H1 (cell line): ENCODE measurements around the gene MEI1. TPM values are rescaled to one million over a fixed set of nuclear protein-coding genes. Genes with fewer than 3 reads are reported as not detected.

Source experiments
- CTCF ChIA-PET: fragments of 300-600 bp; sonication (Branson Sonifier 250); formaldehyde crosslinking; loops from one replicate; lab custom pipeline; 2021; ENCODE audit not compliant: partially characterized antibody; lab: Charles Lee
- POLR2A ChIA-PET: fragments of 300-600 bp; sonication (Branson Sonifier 250); formaldehyde crosslinking; loops from one replicate; lab custom pipeline; 2021; ENCODE audit warnings: inconsistent platforms; ENCODE audit not compliant: partially characterized antibody; lab: Charles Lee
- DNase-seq, 2 experiments: peaks; one replicate each; pipeline versions ENCODE4 v3.0.0 to v3.0.0-alpha.2; 2010 to 2022; ENCODE audit warnings: low spot score in 2 of 2, low read depth in 1 of 2, mixed read lengths in 1 of 2
- FAIRE-seq: peaks from 2 replicates; lab custom pipeline; 2011; peaks lifted over from hg19 to GRCh38; lab: Jason Lieb, UNC
- H2AFZ ChIP-seq: 2 replicates; pipeline ENCODE4 v1.8.1; 2012; ENCODE audit warnings: low read length, inconsistent platforms
- H2AK5ac ChIP-seq: 2 replicates; pipeline ENCODE4 v1.6.1; 2013; ENCODE audit warnings: low read depth, low read length
- H2BK120ac ChIP-seq: replicated peaks from 2 replicates; pipeline ENCODE3; 2013; ENCODE audit warnings: low read depth, low read length, inconsistent platforms
- H2BK12ac ChIP-seq: 2 replicates; pipeline ENCODE4 v1.6.1; 2013; ENCODE audit warnings: low read depth, low read length
- H2BK15ac ChIP-seq: 2 replicates; pipeline ENCODE4 v1.6.1; 2013; ENCODE audit warnings: low read length
- H2BK20ac ChIP-seq: 2 replicates; pipeline ENCODE4 v1.6.1; 2013; ENCODE audit warnings: low read length
- H2BK5ac ChIP-seq: 2 replicates; pipeline ENCODE4 v1.6.1; 2013; ENCODE audit warnings: low read depth, low read length
- H3K14ac ChIP-seq: 2 replicates; pipeline ENCODE4 v1.6.1; 2013; ENCODE audit warnings: inconsistent platforms; ENCODE audit not compliant: insufficient read length
- H3K18ac ChIP-seq: 2 replicates; pipeline ENCODE4 v1.6.1; 2013; ENCODE audit warnings: low read length; ENCODE audit errors: extremely low read depth
- H3K23ac ChIP-seq: 2 replicates; pipeline ENCODE4 v1.6.1; 2013; ENCODE audit warnings: inconsistent platforms; ENCODE audit not compliant: insufficient read length
- H3K23me2 ChIP-seq: 2 replicates; pipeline ENCODE4 v1.6.1; 2013; ENCODE audit warnings: low read depth, low read length
- H3K27ac ChIP-seq: 2 replicates; pipeline ENCODE4 v1.6.1; 2011; ENCODE audit warnings: low read depth, low read length, inconsistent platforms
- H3K27me3 ChIP-seq, 4 experiments: replicated peaks in 1 of 4; 1 replicate in 1 of 4; 2 replicates in 3 of 4; pipeline versions ENCODE4 v1.6.1 to v1.8.1; 2011 to 2013; ENCODE audit warnings: low read length in 3 of 4, mild to moderate bottlenecking in 3 of 4, inconsistent platforms in 2 of 4, mixed read lengths in 2 of 4, moderate library complexity in 1 of 4; ENCODE audit not compliant: control insufficient read depth in 3 of 4, insufficient read depth in 3 of 4; ENCODE audit errors: extremely low read depth in 1 of 4
- H3K36me3 ChIP-seq, 4 experiments: 2 replicates each; pipeline versions ENCODE4 v1.6.1 to v1.8.1; 2011 to 2013; ENCODE audit warnings: mild to moderate bottlenecking in 4 of 4, low read length in 3 of 4, moderate library complexity in 2 of 4, control low read depth in 1 of 4, inconsistent platforms in 1 of 4; ENCODE audit not compliant: insufficient read depth in 4 of 4, control insufficient read depth in 2 of 4
- H3K4ac ChIP-seq: replicated peaks from 2 replicates; pipeline ENCODE3; 2013; ENCODE audit warnings: low read length, low read depth, mixed read lengths, inconsistent platforms; ENCODE audit not compliant: insufficient read length
- H3K4me1 ChIP-seq, 4 experiments: replicated peaks in 1 of 4; 1 replicate in 1 of 4; 2 replicates in 3 of 4; pipeline versions ENCODE4 v1.6.1 to v1.8.1; 2011 to 2013; ENCODE audit warnings: low read length in 3 of 4, inconsistent platforms in 2 of 4, mixed read lengths in 1 of 4; ENCODE audit not compliant: insufficient read depth in 4 of 4, control insufficient read depth in 3 of 4
- H3K4me2 ChIP-seq, 2 experiments: 2 replicates each; pipeline versions ENCODE4 v1.6.1 to v1.8.1; 2011 to 2013; ENCODE audit warnings: low read depth in 2 of 2, low read length in 2 of 2, control low read depth in 1 of 2, inconsistent platforms in 1 of 2, mild to moderate bottlenecking in 1 of 2; ENCODE audit not compliant: insufficient read depth in 1 of 2
- H3K4me3 ChIP-seq, 4 experiments: fragments of 200-600, 300-600 bp in 1 of 4; sonication (generic), shearing (Covaris generic), sonication (Bioruptor Twin) in 1 of 4; 2 replicates each; pipeline versions ENCODE4 v1.5.1 to v1.8.1; 2011 to 2016; ENCODE audit warnings: low read length in 4 of 4, low read depth in 3 of 4, control low read depth in 2 of 4, inconsistent platforms in 2 of 4, mild to moderate bottlenecking in 2 of 4, mixed read lengths in 1 of 4, moderate library complexity in 1 of 4; ENCODE audit not compliant: insufficient read depth in 2 of 4; ENCODE audit errors: extremely low read depth in 1 of 4
- H3K56ac ChIP-seq: replicated peaks from 2 replicates; pipeline ENCODE3; 2013; ENCODE audit warnings: low read depth, mild to moderate bottlenecking, mixed read lengths, low read length, inconsistent platforms; ENCODE audit not compliant: insufficient read length
- H3K79me1 ChIP-seq: 2 replicates; pipeline ENCODE4 v1.6.1; 2013; ENCODE audit warnings: low read depth, low read length, control low read depth
- H3K79me2 ChIP-seq, 2 experiments: 2 replicates each; pipeline versions ENCODE4 v1.6.1 to v1.8.1; 2012 to 2013; ENCODE audit warnings: low read length in 2 of 2, mild to moderate bottlenecking in 2 of 2, inconsistent platforms in 1 of 2; ENCODE audit not compliant: insufficient read depth in 2 of 2, control insufficient read depth in 1 of 2
- H3K9ac ChIP-seq, 4 experiments: replicated peaks in 1 of 4; 1 replicate in 1 of 4; 2 replicates in 3 of 4; pipeline versions ENCODE4 v1.6.1 to v1.8.1; 2011 to 2013; ENCODE audit warnings: low read depth in 3 of 4, low read length in 3 of 4, control low read depth in 2 of 4, mild to moderate bottlenecking in 2 of 4, moderate library complexity in 2 of 4, inconsistent platforms in 1 of 4; ENCODE audit errors: extremely low read depth in 1 of 4
- H3K9me3 ChIP-seq, 2 experiments: 2 replicates each; pipeline versions ENCODE4 v1.6.1 to v1.8.1; 2012 to 2013; ENCODE audit warnings: mild to moderate bottlenecking in 2 of 2, moderate library complexity in 2 of 2, control low read depth in 1 of 2, inconsistent platforms in 1 of 2, low read depth in 1 of 2, low read length in 1 of 2, mixed read lengths in 1 of 2; ENCODE audit not compliant: insufficient read depth in 2 of 2
- H4K20me1 ChIP-seq, 2 experiments: replicated peaks in 1 of 2; 2 replicates each; pipeline versions ENCODE3 to v1.8.1; 2011 to 2013; ENCODE audit warnings: inconsistent platforms in 2 of 2, low read length in 2 of 2, mild to moderate bottlenecking in 1 of 2; ENCODE audit not compliant: insufficient read depth in 2 of 2, control insufficient read depth in 1 of 2
- H4K5ac ChIP-seq: 2 replicates; pipeline ENCODE4 v1.6.1; 2013; ENCODE audit warnings: low read length, low read depth, mixed read lengths, inconsistent platforms; ENCODE audit not compliant: insufficient read length
- H4K8ac ChIP-seq: 2 replicates; pipeline ENCODE4 v1.8.0; 2013; ENCODE audit warnings: mild to moderate bottlenecking, moderate library complexity, low read length, inconsistent platforms; ENCODE audit not compliant: insufficient read depth; ENCODE audit errors: extremely low read depth
- H4K91ac ChIP-seq: replicated peaks from 2 replicates; pipeline ENCODE3; 2013; ENCODE audit warnings: low read length, mixed read lengths, inconsistent platforms; ENCODE audit not compliant: insufficient read length
- ATF3 ChIP-seq: IDR thresholded peaks from 2 replicates; pipeline ENCODE4 v1.6.1; 2011; ENCODE audit warnings: low read depth, mild to moderate bottlenecking, low read length; ENCODE audit not compliant: insufficient read depth
- BCL11A ChIP-seq, 2 experiments: IDR thresholded peaks; one replicate each; pipeline ENCODE4 v1.6.1; 2011; ENCODE audit warnings: low read depth in 2 of 2, low read length in 2 of 2, mild to moderate bottlenecking in 2 of 2
- CBX8 ChIP-seq: fragments of 300-800, 300-1000 bp; sonication (generic); IDR thresholded peaks from 2 replicates; pipeline ENCODE4 v1.7.1; 2016; ENCODE audit warnings: low read depth, low read length, borderline replicate concordance
- FOSL1 ChIP-seq: IDR thresholded peaks from 2 replicates; pipeline ENCODE4 v1.6.1; 2011; ENCODE audit warnings: mild to moderate bottlenecking, low read depth, low read length, moderate library complexity; ENCODE audit not compliant: insufficient read depth
- GTF2F1 ChIP-seq: IDR thresholded peaks from 2 replicates; pipeline ENCODE4 v1.6.1; 2012; ENCODE audit warnings: low read depth, low read length, improper control_type of control experiment, borderline replicate concordance
- JUND ChIP-seq: IDR thresholded peaks from 2 replicates; pipeline ENCODE4 v1.6.1; 2011; ENCODE audit warnings: mild to moderate bottlenecking, improper control_type of control experiment, low read length
- MAFK ChIP-seq: IDR thresholded peaks from 2 replicates; pipeline ENCODE4 v1.6.1; 2012; ENCODE audit warnings: low read depth, mild to moderate bottlenecking, improper control_type of control experiment, low read length
- RAD21 ChIP-seq, 2 experiments: IDR thresholded peaks in 1 of 2; conservative IDR thresholded peaks in 1 of 2; 2 replicates each; pipeline ENCODE4 v1.6.1; 2011; ENCODE audit warnings: low read depth in 2 of 2, low read length in 2 of 2, improper control_type of control experiment in 1 of 2, inconsistent platforms in 1 of 2, mild to moderate bottlenecking in 1 of 2, moderate library complexity in 1 of 2
- RNF2 ChIP-seq: fragments of 200-900, 300-1000 bp; sonication (generic); IDR thresholded peaks from 2 replicates; pipeline ENCODE4 v1.7.1; 2016; ENCODE audit warnings: borderline replicate concordance, low read depth, mild to moderate bottlenecking, antibody characterized with exemption, low read length; ENCODE audit not compliant: poor library complexity, severe bottlenecking; ENCODE audit errors: missing control alignments
- SAP30 ChIP-seq: fragments of 300-600 bp; sonication (generic); IDR thresholded peaks from 2 replicates; pipeline ENCODE4 v1.7.1; 2012; ENCODE audit warnings: low read length, moderate library complexity, mild to moderate bottlenecking, inconsistent platforms; ENCODE audit not compliant: insufficient read depth, insufficient replicate concordance
- YY1 ChIP-seq: IDR thresholded peaks from 2 replicates; pipeline ENCODE4 v1.6.1; 2011; ENCODE audit warnings: low read depth, mild to moderate bottlenecking, low read length
- ZNF274 ChIP-seq: IDR thresholded peaks from 2 replicates; pipeline ENCODE4 v1.7.0; 2012; ENCODE audit warnings: low read length, borderline replicate concordance; ENCODE audit errors: extremely low read depth
- WGBS, 2 experiments: shearing (Covaris generic) in 1 of 2; methylation state at CpG; one replicate each; pipeline versions ENCODE4 v1.1.6 to v1.1.7; 2013 to 2015; ENCODE audit warnings: low lambda C conversion rate in 2 of 2, mixed read lengths in 2 of 2, inconsistent platforms in 1 of 2, low coverage in 1 of 2, missing lambda C conversion rate in 1 of 2; ENCODE audit not compliant: insufficient replicate concordance in 2 of 2, insufficient coverage in 1 of 2, insufficient read length in 1 of 2; ENCODE audit errors: extremely low coverage in 1 of 2, missing lambda C conversion rate in 1 of 2; 5-methylcytosine and 5-hydroxymethylcytosine counted together
- polyA plus RNA-seq, 7 experiments: library from polyadenylated mRNA; depleted of rRNA in 3 of 7; stranded (reverse) in 5 of 7; unstranded in 2 of 7; fragments of >200 nt in 5 of 7; fragments of 200-250 nt in 2 of 7; gene quantifications; 1 replicate in 5 of 7; 2 replicates in 1 of 7; 4 replicates in 1 of 7; pipeline versions ENCODE4 v1.2.1 to v1.2.3, GENCODE V29; 2011 to 2013; ENCODE audit warnings: missing spikeins in 2 of 7, mixed read lengths in 2 of 7
- total RNA-seq: library from RNA; stranded (reverse); fragmentation: NEBNext Ultra II Directional; extraction: Animal tissue kit (Norgen Biotek cat#: 25700); gene quantifications from 2 replicates; pipeline ENCODE4 v1.2.1, GENCODE V29; 2021

The MEI1 gene
- total and polyA plus RNA-seq, 2 of the 8 experiments (the other 6 are each of a cell fraction or from before 2014, with no cell fraction given) = 0.27 to 0.54 TPM

- 87% methylated on average over 4 of the region's 4 CpGs; no CpG with 5 or more reads in 1 of the 2 experiments for WGBS, 2 experiments
- Histone ChIP-seq H3K4me1 (peaks cover 2 to 8% (median 4%) of the 10 kb centered on the region in 4 experiments), H3K14ac (no peak overlapping the region), H3K18ac (no peak overlapping the region), H3K4me2 (no peak overlapping the region), H2BK120ac (no peak overlapping the region), H3K23me2 (no peaks in the 10 kb centered on the region), H3K9me3 (no peaks in the 10 kb centered on the region), H3K27ac (no peak overlapping the region), H4K20me1 (peaks cover 0 to 8% of the 10 kb centered on the region in 2 experiments), H3K4ac (no peak overlapping the region), H3K23ac (no peak overlapping the region), H4K5ac (no peak overlapping the region), H2AFZ (no peak overlapping the region), H4K91ac (no peak overlapping the region), H3K79me2 (no peaks in the 10 kb centered on the region), H3K36me3 (peaks cover 0 to 11% (median 4%) of the 10 kb centered on the region in 4 experiments; a peak in 6 of 8 replicates), H4K8ac (no peak overlapping the region), H2AK5ac (no peak overlapping the region), H2BK5ac (no peak overlapping the region), H3K27me3 (no peaks in the 10 kb centered on the region; a peak in 1 of 7 replicates), H3K9ac (no peak overlapping the region), H3K79me1 (peaks cover 6% of the 10 kb centered on the region), H2BK20ac (no peak overlapping the region), H2BK12ac (no peak overlapping the region), H2BK15ac (no peak overlapping the region), H3K4me3 (no peak overlapping the region), H3K56ac (no peak overlapping the region)
- ChIA-PET CTCF (interaction anchor here (1.1 to 1.4 kb wide), 2 partner anchors 37 to 72 kb away, joined by 3 to 5 read pairs; no protein-coding TSS in a partner anchor), POLR2A (interaction anchor here (0.7 to 1.5 kb wide), 2 partner anchors 14 to 18 kb away, joined by 4 read pairs; partner anchors contain the start of genes CCDC134 and SREBF2)
- DNase-seq (no peak), FAIRE-seq (no peak)
- no peak for TF ChIP-seq CBX8
- TF ChIP-seq BCL11A (IDR thresholded peaks at IDR 0.05; ENCODE audit: low read depth in 2 of 2, low read length in 2 of 2) = no peak
- TF ChIP-seq RAD21 (IDR thresholded peaks at IDR 0.05 in 1 of 2, conservative IDR thresholded peaks at IDR 0.05 in 1 of 2; ENCODE audit: low read depth in 2 of 2, low read length in 2 of 2) = no peak
- TF ChIP-seq YY1 = no peak
- no peak for TF ChIP-seq ATF3
- TF ChIP-seq JUND = no peak
- no peak for TF ChIP-seq SAP30
- TF ChIP-seq MAFK = no peak
- TF ChIP-seq RNF2 = no peak
- TF ChIP-seq FOSL1 = no peak
- TF ChIP-seq GTF2F1 = no peak
- no peak for TF ChIP-seq ZNF274
Observed at GRCh38 chr22:41819257-41819656, 120.0 kb downstream of the MEI1 start.
